NCI-H146 treated with DMSO at 0.1 percent for 48 hours (cell line): ENCODE data around the gene SPA17.
A peak's percentile ranks its signal among the peaks of the same experiment; 100 is the strongest.

Source experiments
- DNase-seq: peaks from one replicate; lab custom pipeline; 2025; ENCODE audit not compliant: unreplicated experiment; lab: John Stamatoyannopoulos, UW

The SPA17 gene

DNA sequence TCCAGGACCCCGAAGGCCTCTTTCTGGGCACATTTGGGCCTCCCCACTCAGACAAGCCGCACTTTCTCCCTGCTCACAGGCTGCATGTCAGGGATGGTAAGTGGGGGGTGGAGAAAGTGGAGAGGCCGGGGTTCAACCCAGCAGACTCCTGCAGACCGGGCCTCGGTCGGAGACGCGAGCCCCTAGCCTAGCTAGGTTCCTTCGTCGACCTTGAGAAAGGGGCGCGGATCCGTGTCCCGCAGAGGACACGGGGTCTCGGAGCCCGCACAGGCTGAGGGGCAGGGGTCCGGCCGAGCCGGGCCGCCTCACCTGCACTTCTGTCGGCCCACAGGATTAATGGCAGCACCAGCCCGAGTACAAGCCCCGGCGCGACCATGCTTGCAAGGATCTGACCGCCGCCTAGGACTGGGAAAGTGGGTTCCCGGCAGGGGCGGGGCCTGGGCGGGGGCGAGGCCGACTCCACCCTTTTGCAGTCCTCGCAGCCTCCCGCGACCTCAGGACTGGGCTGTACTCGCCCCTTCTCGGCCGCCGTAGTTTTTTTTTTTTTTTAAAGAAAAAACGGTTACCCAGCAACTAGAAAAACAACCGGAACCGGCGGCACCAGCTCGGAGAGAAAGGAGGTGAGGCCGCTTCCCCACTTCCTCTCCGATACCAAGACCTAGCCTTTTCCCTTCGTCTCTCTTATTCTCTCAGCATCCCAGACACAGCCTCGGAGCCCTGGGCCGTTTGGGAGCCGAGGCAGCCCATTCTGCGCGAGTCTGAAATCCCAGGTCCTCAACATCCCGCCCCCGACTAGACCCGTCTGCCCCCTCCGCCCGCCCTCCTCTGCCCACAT lies at the start of gene SPA17, which contains the start of gene SIAE:
Gene SPA17 (plus strand): TSS at position 572 of the 835 bp plus-strand sequence. CDS start 1,361 bp downstream, outside the sequence.
Gene SIAE (minus strand): TSS at position 407 of the 835 bp plus-strand sequence. CDS start 31 bp downstream, at position 376.
- DNase-seq, result peak; percentile 85

- no peak for DNase-seq
Observed at GRCh38 chr11:124625504-124626168, 48.1 kb upstream of the SPA17 start.

GRCh38 chr11:124627546-124627945 lies 46.2 kb upstream of the SPA17 start:
- DNase-seq, result no peak

DNA sequence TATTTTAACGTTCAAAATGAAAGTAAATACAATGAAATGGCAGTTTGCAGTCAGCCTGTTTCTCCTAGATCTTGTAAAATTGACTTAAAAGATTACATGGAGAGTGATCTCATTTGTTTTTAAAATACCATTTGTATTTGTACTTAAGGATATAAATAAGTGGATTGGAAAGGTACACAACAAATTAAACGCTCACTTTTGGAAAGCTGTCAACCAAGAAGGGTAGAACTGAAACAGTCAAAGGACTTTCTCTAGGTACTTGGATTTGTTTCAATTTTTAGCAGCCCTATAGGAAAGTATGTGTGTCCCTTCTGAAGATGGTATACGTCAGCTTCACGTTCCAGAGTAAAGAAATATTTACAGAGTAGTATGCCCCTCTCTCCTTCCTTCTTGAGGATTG lies 43.7 kb upstream of the SPA17 start:
- no peak for DNase-seq

GRCh38 chr11:124633355-124633754 lies 40.3 kb upstream of the SPA17 start:
- DNase-seq, result no peak

- DNase-seq, result no peak
Observed at GRCh38 chr11:124635932-124636331, 37.8 kb upstream of the SPA17 start.

DNA sequence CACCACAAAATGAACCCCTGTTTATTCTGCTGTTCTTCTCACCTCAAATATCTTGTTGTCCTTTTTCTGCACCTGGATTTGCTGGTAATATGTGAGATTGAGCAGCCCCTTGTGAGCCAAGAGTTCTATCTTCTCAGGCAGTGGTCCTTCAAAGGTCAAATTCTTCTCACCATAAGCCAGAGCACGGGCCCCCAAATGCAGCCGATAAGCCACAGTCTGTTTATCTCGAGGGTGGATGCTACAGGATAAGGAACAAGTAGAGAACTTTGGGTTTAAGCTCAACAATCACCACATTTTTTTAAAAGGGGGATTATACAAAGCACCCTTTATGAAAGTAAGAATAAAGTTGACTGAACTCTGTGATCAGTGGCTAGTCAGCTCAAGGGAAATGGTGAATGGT lies 35.2 kb upstream of the SPA17 start:
- no peak for DNase-seq

GRCh38 chr11:124639186-124639585 lies 34.5 kb upstream of the SPA17 start:
- DNase-seq, result no peak

DNA sequence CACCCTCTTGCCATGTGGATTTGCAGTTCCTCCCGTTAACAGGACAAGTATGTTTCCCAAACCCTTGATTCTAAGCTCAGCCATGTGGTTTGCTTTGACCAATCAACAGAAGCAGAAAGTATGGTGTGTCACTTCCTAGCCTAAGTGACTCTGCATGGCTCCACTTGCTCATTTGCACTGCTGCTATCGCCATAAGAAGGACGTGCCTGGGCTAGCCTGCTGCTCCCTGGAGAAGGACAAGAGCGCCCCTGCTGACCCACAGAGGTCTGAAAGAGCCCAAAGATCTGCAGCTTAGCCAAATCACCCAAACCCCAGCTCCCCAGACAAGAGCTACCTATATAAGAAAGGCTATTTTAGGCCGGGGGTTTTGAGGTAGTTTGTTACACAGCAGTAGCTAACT lies 33.0 kb upstream of the SPA17 start:
- no peak for DNase-seq

DNA sequence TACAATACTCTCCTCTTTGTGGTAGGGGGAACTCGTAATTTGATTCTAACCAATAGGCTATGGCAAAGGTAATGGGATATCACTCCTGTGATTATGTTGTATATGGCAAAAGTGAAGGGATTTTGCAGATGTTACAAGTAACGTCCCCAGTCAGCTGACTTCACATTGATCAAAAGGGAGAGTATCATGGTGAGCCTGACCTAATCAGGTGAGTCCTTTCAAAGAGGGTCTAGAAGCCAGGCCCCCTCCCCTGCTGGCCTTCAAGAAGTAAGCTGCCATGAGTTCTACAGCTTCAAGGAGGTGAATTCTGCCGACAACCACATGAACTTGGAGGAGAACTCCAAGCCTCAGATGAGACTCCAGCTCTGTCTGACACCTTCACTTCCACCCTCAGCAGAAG lies 31.1 kb upstream of the SPA17 start:
- no peak for DNase-seq

GRCh38 chr11:124643042-124643604 lies 30.6 kb upstream of the SPA17 start:
- DNase-seq, result no peak

- DNase-seq, result no peak
Observed at GRCh38 chr11:124643605-124644425, 29.9 kb upstream of the SPA17 start.

DNA sequence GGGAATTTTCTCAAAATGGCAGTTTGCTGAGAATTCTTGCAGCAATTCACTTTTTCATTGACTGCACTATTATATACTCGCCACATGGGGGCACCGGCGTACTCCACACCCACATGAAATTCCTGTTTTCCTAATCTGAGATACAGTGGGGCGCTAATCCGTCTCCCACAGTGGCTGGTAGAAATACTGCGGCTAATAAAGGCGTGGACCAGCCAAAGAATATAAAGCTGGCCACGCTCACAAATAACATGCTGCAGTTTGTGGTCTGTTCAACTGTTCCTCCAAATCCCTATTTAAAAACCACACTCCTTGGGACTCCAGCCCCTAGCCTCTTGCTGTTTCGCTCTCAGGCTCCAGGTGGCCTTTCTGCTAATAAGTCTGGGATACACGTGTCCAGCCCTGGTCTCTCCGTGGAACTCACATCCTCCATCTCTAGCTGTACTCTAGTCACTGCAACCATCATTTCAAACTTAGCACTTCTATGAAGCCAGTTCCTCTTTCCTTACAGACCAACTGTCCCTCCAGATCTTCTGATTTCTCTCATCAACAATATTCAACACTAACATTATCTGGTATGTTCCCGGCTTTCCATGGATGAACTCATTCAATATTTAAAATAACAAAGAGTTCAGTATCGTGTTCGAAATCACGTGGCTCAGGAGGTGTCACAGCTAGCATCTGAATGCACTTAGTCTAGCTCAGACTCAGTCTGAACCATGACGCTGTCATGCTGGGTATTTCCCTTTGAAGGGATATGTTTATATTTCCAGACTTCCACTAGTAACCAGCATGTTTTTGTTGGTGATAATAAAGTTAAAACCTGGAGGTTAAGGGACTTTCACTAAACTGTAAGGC lies 29.1 kb upstream of the SPA17 start:
- DNase-seq, result peak; percentile 62

DNA sequence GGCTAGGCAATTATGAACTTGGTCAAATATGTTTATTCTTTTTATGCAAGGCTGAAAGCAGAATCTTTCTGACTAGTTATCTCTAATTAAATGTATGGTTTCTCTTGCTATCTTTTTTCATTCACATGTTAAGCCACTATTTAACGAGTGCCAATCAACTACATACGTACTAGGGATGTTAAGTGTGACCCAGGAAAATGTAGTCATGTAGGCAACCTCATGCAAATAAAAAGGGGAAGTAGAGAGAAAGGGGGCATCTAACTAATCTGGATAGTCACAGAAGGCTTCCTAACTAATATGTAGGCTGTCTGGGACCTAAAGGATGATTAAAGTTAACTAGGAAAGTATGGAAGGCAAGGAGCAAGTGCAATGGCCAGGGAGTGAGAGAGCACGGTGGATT lies 27.6 kb upstream of the SPA17 start:
- DNase-seq, result no peak

- no peak for DNase-seq
Observed at GRCh38 chr11:124648610-124649009, 25.1 kb upstream of the SPA17 start.

DNA sequence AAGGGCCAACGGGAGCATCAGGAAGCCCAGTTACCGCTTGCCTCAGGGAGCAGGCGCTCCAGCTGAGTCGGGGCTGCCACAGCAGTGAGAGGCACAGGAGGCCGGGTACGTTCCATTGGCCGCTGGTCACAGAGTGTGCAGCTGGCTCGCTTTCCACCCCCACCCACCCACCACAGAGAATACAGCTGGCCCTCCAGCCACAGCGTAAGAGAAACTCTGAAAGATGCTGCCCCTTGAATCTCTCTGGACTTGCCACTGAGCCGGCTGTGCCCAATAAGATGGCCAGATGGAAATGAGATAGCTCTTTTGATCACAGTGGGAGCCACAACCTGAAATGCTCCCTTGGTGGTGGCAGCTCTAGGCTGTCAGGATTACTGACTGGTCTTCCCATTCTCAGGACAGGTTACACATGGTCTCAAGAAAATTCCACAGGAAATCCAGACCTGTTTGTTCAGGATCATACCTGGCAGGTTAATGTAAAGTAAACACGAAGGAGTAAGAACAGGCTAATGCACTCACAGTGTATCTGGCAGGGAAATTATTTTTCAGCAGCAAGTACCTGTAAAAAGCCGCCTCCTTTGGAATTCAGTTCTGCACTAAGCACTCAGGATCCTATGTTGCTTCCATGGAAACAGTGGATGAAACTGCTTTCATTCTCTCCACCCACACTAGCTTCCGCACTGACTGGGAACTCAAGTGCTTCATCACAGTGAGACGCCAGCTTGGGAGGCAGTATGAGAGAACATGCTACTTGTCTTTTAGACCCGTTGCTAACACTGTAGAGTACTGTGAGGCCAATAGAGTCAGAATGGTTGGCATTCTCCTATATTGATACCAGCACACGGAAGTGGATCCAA lies 16.7 kb upstream of the SPA17 start:
- no peak for DNase-seq

- no peak for DNase-seq
Observed at GRCh38 chr11:124657904-124658303, 15.8 kb upstream of the SPA17 start.

GRCh38 chr11:124658501-124658900 lies 15.2 kb upstream of the SPA17 start:
- DNase-seq, result no peak

DNA sequence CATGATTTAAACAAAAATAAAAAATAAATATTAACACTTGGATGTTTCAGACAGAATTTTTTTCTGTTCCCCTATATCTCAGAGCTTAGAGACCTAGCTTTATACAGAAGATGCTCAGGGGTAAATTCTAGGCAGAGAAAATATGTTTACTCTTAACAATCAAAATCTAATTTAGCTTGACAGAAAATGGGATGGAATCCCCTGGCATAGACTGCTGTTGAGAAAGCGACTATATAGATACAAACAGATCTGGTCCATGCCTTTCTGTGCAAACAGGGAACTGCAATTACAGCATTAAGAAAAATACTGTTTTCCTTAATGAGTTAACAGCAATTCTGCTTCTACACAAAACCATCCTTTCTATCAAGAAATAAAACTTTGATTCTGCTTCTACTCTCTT lies 14.7 kb upstream of the SPA17 start:
- no peak for DNase-seq
